ENCODE data around the gene COG6. TPM values are rescaled to one million over a fixed set of nuclear protein-coding genes. Genes with fewer than 3 reads are reported as not detected.

The COG6 gene
- total and polyA plus RNA-seq, 2 of the 8 experiments (the other 6 are each of a cell fraction or from before 2014, with no cell fraction given), result 8.8 to 22.3 TPM

GRCh38 chr13:39684531-39685137, 29.2 kb downstream of the COG6 start:
- Histone ChIP-seq H4K8ac (ENCODE audit: extremely low read depth, insufficient read depth, low read length) (no peak overlapping the region), H2AK5ac (ENCODE audit: low read depth, low read length) (no peak overlapping the region), H3K4ac (replicated peaks; ENCODE audit: insufficient read length, low read depth, low read length) (no peak overlapping the region), H3K14ac (ENCODE audit: insufficient read length) (no peak overlapping the region), H3K4me3 (ENCODE audit: extremely low read depth in 1 of 4, insufficient read depth in 2 of 4, low read depth in 3 of 4, low read length in 4 of 4) (no peak overlapping the region), H2BK5ac (ENCODE audit: low read depth, low read length) (no peak overlapping the region), H3K79me2 (ENCODE audit: control insufficient read depth in 1 of 2, insufficient read depth in 2 of 2, low read length in 2 of 2) (no peaks in the 10 kb centered on the region), H3K4me1 (replicated peaks in 1 of 4; ENCODE audit: control insufficient read depth in 3 of 4, insufficient read depth in 4 of 4, low read length in 3 of 4) (no peaks in the 10 kb centered on the region), H2BK15ac (ENCODE audit: low read length) (no peak overlapping the region), H4K5ac (ENCODE audit: insufficient read length, low read depth, low read length) (no peak overlapping the region), H2BK12ac (ENCODE audit: low read depth, low read length) (no peak overlapping the region), H3K23ac (ENCODE audit: insufficient read length) (no peak overlapping the region), H3K27me3 (replicated peaks in 1 of 4; ENCODE audit: control insufficient read depth in 3 of 4, extremely low read depth in 1 of 4, insufficient read depth in 3 of 4, low read length in 3 of 4) (no peaks in the 10 kb centered on the region), H3K36me3 (ENCODE audit: control insufficient read depth in 2 of 4, insufficient read depth in 4 of 4, low read length in 3 of 4) (peaks cover 3 to 15% (median 6%) of the 10 kb centered on the region in 4 experiments; a peak in 6 of 8 replicates), H4K20me1 (replicated peaks in 1 of 2; ENCODE audit: control insufficient read depth in 1 of 2, insufficient read depth in 2 of 2, low read length in 2 of 2) (no peaks in the 10 kb centered on the region), H3K9me3 (ENCODE audit: insufficient read depth in 2 of 2, low read depth in 1 of 2, low read length in 1 of 2) (no peaks in the 10 kb centered on the region), H3K9ac (replicated peaks in 1 of 4; ENCODE audit: extremely low read depth in 1 of 4, low read depth in 3 of 4, low read length in 3 of 4) (no peak overlapping the region), H3K56ac (replicated peaks; ENCODE audit: insufficient read length, low read depth, low read length) (no peak overlapping the region), H3K18ac (ENCODE audit: extremely low read depth, low read length) (no peak overlapping the region), H3K79me1 (ENCODE audit: low read depth, low read length) (no peaks in the 10 kb centered on the region), H3K23me2 (ENCODE audit: low read depth, low read length) (no peaks in the 10 kb centered on the region), H2BK20ac (ENCODE audit: low read length) (no peak overlapping the region), H3K27ac (ENCODE audit: low read depth, low read length) (no peak overlapping the region), H2BK120ac (replicated peaks; ENCODE audit: low read depth, low read length) (no peak overlapping the region), H3K4me2 (ENCODE audit: insufficient read depth in 1 of 2, low read depth in 2 of 2, low read length in 2 of 2) (no peak overlapping the region), H2AFZ (ENCODE audit: low read length) (no peak overlapping the region), H4K91ac (replicated peaks; ENCODE audit: insufficient read length, low read length) (no peak overlapping the region)
- POLR2A ChIA-PET (ENCODE audit: partially characterized antibody), result no interaction called here
- peak in 1 of 3 experiments; percentile 23; a peak in 1 of 4 replicates for TF ChIP-seq CTCF (IDR thresholded peaks at IDR 0.05; ENCODE audit: control extremely low read depth in 1 of 3, insufficient read depth in 1 of 3, low read depth in 1 of 3, low read length in 3 of 3)
- TF ChIP-seq RBBP5 (IDR thresholded peaks at IDR 0.05; ENCODE audit: borderline replicate concordance, low read depth, low read length), result no peak
- no peak for TF ChIP-seq CREB1 (IDR thresholded peaks at IDR 0.05)
- peak in 1 of 2 experiments; percentile 14; a peak in 2 of 4 replicates for TF ChIP-seq RAD21 (IDR thresholded peaks at IDR 0.05 in 1 of 2, conservative IDR thresholded peaks at IDR 0.05 in 1 of 2; ENCODE audit: low read depth in 2 of 2, low read length in 2 of 2)
- TF ChIP-seq CBX5 (IDR thresholded peaks at IDR 0.05; ENCODE audit: low read depth, low read length), result no peak
- TF ChIP-seq PHF8 (conservative IDR thresholded peaks at IDR 0.05; ENCODE audit: low read depth, low read length), result no peak
- no peak for TF ChIP-seq ASH2L (IDR thresholded peaks at IDR 0.05; ENCODE audit: low read length)
- TF ChIP-seq KDM1A (IDR thresholded peaks at IDR 0.05; ENCODE audit: borderline replicate concordance, low read length), result no peak
- FAIRE-seq (no peak), DNase-seq (ENCODE audit: low read depth in 1 of 2, low spot score in 2 of 2) (no peak)
- 80% methylated on average over 3 of the region's 3 CpGs; no CpG with 5 or more reads in 1 of the 2 experiments for WGBS, 2 experiments (ENCODE audit: extremely low coverage in 1 of 2, insufficient coverage in 1 of 2, insufficient read length in 1 of 2, insufficient replicate concordance in 2 of 2, low coverage in 1 of 2, low lambda C conversion rate in 2 of 2, missing lambda C conversion rate in 1 of 2)
- CTCF ChIA-PET (ENCODE audit: partially characterized antibody), result interaction anchor here (0.6 to 1.8 kb wide), 9 partner anchors 24 to 1093 kb away, joined by 3 to 6 read pairs (median 3); no protein-coding TSS in a partner anchor
